ENCODE measurements around the gene JMJD6. TPM values are rescaled to one million over a fixed set of nuclear protein-coding genes. Genes with fewer than 3 reads are reported as not detected.

JMJD6 gene
- 13.5 and 27.8 TPM in 2 replicates for total RNA-seq (ENCODE audit: low replicate concordance)

GRCh38 chr17:76726231-76726775 lies at the start of gene JMJD6:
Gene JMJD6, minus strand, starts transcription at chr17:76726606. Its CDS starts 131 bp downstream, at chr17:76726475.

DNA sequence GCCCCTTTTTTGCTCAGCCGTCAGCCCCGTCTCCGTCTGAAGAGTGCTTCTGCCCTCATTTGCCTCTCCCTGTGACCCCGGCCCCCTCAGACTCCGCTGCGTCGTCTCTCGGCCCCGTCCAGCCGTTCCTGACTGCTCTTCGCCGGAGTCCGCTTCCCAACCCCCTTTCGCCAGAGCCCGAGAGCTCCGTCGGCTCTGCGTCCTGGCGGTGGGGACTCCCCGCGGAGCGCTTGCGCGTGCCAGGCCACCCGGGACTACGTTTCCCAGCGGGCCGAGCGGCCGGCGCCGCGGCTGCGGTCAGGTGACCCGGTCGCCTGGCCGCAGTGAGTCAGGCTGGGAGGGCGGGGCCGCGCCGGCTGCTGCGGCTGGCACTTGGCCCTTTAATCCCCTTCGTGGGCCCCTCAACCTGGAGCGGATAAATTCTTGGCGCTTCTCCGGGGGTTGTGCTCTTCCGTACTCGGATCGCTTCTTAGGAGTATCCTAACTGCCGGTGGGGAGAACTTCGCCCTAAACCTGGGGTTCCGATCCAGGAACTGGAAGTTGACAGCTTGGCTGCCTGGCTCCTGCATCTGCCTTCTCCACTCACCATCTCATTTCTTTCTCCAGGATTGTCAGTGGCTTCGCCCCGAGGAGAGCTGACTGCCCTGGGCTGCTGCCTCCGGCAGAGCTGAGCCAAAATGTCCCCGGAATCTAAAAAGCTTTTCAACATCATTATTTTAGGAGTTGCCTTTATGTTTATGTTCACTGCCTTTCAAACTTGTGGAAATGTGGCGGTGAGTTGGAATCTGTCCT lies 11.5 kb upstream of the JMJD6 start, which contains the start of gene MFSD11:
Gene MFSD11 (plus strand): TSS at position 444 of the 792 bp plus-strand sequence. CDS start 234 bp downstream, at position 678.

DNA sequence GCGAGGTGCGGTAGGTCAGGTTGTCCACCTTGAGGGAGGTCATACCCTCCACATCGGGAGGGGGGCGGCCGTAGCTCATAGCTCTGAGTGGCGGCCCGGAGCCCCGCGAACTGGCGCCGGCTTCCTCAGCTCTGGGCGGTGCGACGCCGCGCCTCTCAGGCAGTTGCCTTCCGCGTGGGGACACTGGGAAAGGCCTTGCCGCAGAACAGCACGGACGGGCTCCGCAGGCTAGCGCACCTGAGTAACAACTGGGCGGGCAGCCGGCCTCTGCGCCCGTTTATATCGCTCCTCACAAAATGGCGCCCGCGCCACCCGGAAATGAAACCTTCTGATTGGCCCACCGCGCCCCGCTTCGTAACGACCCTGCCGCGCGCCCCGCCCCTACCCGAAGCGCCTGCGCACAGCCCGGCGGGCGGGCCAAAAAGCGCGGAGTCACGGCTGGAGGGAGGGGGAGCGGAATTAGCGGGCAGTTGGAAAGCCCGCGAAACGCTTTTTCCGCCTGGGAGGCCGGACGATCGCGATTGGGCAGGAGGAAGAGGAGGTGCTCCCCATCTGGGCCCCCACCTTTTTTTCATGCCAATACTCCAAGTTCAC lies 10.8 kb upstream of the JMJD6 start, which contains the start of gene SRSF2:
Gene SRSF2 (minus strand): TSS at position 250 of the 594 bp plus-strand sequence. CDS start 171 bp downstream, at position 79.

DNA sequence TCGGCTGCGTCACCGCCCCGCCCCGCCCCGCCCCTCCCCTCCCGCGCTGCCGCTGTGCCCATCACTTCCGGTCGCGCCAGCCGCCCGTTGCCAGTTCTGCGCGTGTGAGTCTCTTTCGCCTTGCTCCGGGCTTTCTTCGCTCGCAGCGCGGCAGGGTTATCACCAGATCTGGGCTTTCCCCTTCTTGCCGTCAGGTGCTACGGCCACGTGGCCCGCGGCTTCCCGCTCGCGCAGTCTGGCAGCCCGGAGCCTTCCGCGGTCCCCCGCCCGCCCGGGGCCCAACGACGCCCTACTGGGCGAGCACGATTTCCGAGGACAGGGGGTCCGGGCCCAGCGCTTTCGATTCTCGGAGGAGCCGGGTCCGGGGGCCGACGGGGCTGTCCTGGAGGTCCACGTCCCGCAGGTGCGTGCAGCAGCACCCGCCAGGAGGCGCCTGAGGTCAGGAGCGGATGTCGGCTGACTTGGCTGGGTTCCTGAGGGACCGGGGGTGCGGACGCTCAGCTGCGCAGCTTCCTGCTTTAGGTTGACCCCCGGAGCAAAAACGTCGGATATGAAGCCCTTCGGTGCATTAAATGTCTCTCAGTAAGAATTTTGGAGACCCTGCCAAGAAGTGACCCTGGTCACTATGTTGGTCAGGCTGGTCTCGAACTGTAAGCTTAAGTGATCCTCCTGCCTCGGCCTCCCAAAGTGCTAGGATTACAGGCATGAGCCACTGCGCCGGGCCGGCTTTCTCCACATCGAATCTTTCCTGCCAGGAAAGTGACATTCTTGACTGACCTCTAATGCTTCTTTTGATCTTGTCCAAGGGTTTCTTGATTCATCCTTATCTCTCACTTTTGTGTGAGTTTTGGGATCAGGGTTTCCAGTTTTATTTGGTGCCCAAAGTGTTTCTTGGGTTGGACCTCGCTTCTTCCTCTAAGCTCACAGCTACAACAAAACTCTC lies 641 bp upstream of the JMJD6 start, which contains the start of gene METTL23:
Gene METTL23 (plus strand): TSS at position 64 of the 943 bp plus-strand sequence. CDS start 2,872 bp downstream, outside the sequence.

GRCh38 chr17:76710863-76711611 lies 15.4 kb downstream of the JMJD6 start, which contains the start of gene MXRA7:
Gene MXRA7, minus strand, starts transcription at chr17:76710965. Its CDS starts 19 bp downstream, at chr17:76710946.

Other genes with a start within 250 kb of the JMJD6 start
- 1.2 and 5.9 TPM in 2 replicates for gene RHBDF2, start 225.2 kb downstream of the JMJD6 start, total RNA-seq (ENCODE audit: low replicate concordance)
- 3.8 and 20.4 TPM in 2 replicates for gene CYGB, start 188.9 kb downstream of the JMJD6 start, total RNA-seq (ENCODE audit: low replicate concordance)
- gene PRCD, start 186.6 kb downstream of the JMJD6 start, total RNA-seq (ENCODE audit: low replicate concordance), result 0.60 and 1.6 TPM in 2 replicates
- 0.23 and 4.0 TPM in 2 replicates for gene ST6GALNAC2, start 140.7 kb downstream of the JMJD6 start, total RNA-seq (ENCODE audit: low replicate concordance)
- gene ST6GALNAC1, start 82.8 kb downstream of the JMJD6 start, total RNA-seq (ENCODE audit: low replicate concordance), result 0.23 TPM in 1 of 2 replicates, not detected in the other
- gene MXRA7, start 15.6 kb downstream of the JMJD6 start, total RNA-seq (ENCODE audit: low replicate concordance), result 136 and 151 TPM in 2 replicates
- 8.3 and 16.2 TPM in 2 replicates for gene METTL23, start 233 bp upstream of the JMJD6 start, total RNA-seq (ENCODE audit: low replicate concordance)
- gene SRSF2, start 10.7 kb upstream of the JMJD6 start, total RNA-seq (ENCODE audit: low replicate concordance), result 174 and 209 TPM in 2 replicates
- gene MFSD11, start 11.5 kb upstream of the JMJD6 start, total RNA-seq (ENCODE audit: low replicate concordance), result 18.6 and 20.4 TPM in 2 replicates
- 0.08 TPM in 1 of 2 replicates, not detected in the other for gene MGAT5B, start 141.8 kb upstream of the JMJD6 start, total RNA-seq (ENCODE audit: low replicate concordance)

Measured in smooth muscle cell of the coronary artery (primary cell).